ENCODE results near the gene MARCO. TPM values are rescaled to one million over a fixed set of nuclear protein-coding genes. Genes with fewer than 3 reads are reported as not detected.

MARCO gene
- polyA plus RNA-seq, 1 of the 3 experiments (the other 2 are of a cell fraction), result not detected

- no peak overlapping the region for H3K4me2 ChIP-seq
- no peaks in the 10 kb centered on the region for H4K20me1 ChIP-seq (ENCODE audit: insufficient read depth)
- H3F3A ChIP-seq (replicated peaks; ENCODE audit: insufficient read depth), result no peaks in the 10 kb centered on the region
- H3K27ac ChIP-seq (ENCODE audit: low read depth in 2 of 2, low read length in 1 of 2), result no peak overlapping the region
- TF ChIP-seq, protein P1, sequence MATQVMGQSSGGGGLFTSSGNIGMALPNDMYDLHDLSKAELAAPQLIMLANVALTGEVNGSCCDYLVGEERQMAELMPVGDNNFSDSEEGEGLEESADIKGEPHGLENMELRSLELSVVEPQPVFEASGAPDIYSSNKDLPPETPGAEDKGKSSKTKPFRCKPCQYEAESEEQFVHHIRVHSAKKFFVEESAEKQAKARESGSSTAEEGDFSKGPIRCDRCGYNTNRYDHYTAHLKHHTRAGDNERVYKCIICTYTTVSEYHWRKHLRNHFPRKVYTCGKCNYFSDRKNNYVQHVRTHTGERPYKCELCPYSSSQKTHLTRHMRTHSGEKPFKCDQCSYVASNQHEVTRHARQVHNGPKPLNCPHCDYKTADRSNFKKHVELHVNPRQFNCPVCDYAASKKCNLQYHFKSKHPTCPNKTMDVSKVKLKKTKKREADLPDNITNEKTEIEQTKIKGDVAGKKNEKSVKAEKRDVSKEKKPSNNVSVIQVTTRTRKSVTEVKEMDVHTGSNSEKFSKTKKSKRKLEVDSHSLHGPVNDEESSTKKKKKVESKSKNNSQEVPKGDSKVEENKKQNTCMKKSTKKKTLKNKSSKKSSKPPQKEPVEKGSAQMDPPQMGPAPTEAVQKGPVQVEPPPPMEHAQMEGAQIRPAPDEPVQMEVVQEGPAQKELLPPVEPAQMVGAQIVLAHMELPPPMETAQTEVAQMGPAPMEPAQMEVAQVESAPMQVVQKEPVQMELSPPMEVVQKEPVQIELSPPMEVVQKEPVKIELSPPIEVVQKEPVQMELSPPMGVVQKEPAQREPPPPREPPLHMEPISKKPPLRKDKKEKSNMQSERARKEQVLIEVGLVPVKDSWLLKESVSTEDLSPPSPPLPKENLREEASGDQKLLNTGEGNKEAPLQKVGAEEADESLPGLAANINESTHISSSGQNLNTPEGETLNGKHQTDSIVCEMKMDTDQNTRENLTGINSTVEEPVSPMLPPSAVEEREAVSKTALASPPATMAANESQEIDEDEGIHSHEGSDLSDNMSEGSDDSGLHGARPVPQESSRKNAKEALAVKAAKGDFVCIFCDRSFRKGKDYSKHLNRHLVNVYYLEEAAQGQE (IDR thresholded peaks at IDR 0.05; ENCODE audit: low read depth, low read length), result no peak
- TF ChIP-seq MEF2A (IDR thresholded peaks at IDR 0.05; ENCODE audit: borderline replicate concordance, low read depth), result no peak
- TF ChIP-seq, protein P2, sequence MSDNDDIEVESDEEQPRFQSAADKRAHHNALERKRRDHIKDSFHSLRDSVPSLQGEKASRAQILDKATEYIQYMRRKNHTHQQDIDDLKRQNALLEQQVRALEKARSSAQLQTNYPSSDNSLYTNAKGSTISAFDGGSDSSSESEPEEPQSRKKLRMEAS (IDR thresholded peaks at IDR 0.05; ENCODE audit: low read depth), result no peak
- no peak for TF ChIP-seq EZH2phosphoT487 (IDR thresholded peaks at IDR 0.05; ENCODE audit: borderline replicate concordance, low read depth)
- no peak for TF ChIP-seq MXI1 (IDR thresholded peaks at IDR 0.05; ENCODE audit: low read depth, low read length)
- no peak for TF ChIP-seq RCOR1 (IDR thresholded peaks at IDR 0.05; ENCODE audit: low read length)
- no peak for TF ChIP-seq SIN3A (IDR thresholded peaks at IDR 0.05; ENCODE audit: borderline replicate concordance, low read depth, low read length)
- TF ChIP-seq POLR2AphosphoS5 (IDR thresholded peaks at IDR 0.05; ENCODE audit: low read depth, low read length), result no peak
- no peak for TF ChIP-seq FOSL2 (IDR thresholded peaks at IDR 0.05; ENCODE audit: borderline replicate concordance, low read depth)
- no peak for TF ChIP-seq GABPA (IDR thresholded peaks at IDR 0.05; ENCODE audit: low read depth)
- no peak for TF ChIP-seq EP300 (IDR thresholded peaks at IDR 0.05; ENCODE audit: borderline replicate concordance in 1 of 2, low read depth in 1 of 2, low read length in 1 of 2)
- no peak for TF ChIP-seq GATA2 (CRISPR knock-in tag; IDR thresholded peaks at IDR 0.05)
- no peak for TF ChIP-seq RFX5 (IDR thresholded peaks at IDR 0.05; ENCODE audit: low read length)
- TF ChIP-seq FOXJ3 (CRISPR knock-in tag; IDR thresholded peaks at IDR 0.05), result no peak
- TF ChIP-seq, protein P3, sequence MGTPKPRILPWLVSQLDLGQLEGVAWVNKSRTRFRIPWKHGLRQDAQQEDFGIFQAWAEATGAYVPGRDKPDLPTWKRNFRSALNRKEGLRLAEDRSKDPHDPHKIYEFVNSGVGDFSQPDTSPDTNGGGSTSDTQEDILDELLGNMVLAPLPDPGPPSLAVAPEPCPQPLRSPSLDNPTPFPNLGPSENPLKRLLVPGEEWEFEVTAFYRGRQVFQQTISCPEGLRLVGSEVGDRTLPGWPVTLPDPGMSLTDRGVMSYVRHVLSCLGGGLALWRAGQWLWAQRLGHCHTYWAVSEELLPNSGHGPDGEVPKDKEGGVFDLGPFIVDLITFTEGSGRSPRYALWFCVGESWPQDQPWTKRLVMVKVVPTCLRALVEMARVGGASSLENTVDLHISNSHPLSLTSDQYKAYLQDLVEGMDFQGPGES (IDR thresholded peaks at IDR 0.05; ENCODE audit: low read depth, low read length), result no peak
- no peak for TF ChIP-seq ZBTB33 (IDR thresholded peaks at IDR 0.05; ENCODE audit: borderline replicate concordance, low read depth)
- TF ChIP-seq, protein P4, sequence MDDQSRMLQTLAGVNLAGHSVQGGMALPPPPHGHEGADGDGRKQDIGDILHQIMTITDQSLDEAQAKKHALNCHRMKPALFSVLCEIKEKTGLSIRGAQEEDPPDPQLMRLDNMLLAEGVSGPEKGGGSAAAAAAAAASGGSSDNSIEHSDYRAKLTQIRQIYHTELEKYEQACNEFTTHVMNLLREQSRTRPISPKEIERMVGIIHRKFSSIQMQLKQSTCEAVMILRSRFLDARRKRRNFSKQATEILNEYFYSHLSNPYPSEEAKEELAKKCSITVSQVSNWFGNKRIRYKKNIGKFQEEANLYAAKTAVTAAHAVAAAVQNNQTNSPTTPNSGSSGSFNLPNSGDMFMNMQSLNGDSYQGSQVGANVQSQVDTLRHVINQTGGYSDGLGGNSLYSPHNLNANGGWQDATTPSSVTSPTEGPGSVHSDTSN (IDR thresholded peaks at IDR 0.05), result no peak
- no peak for TF ChIP-seq SMC3 (IDR thresholded peaks at IDR 0.05; ENCODE audit: low read depth, low read length)
- TF ChIP-seq ELF1 (IDR thresholded peaks at IDR 0.05), result no peak
- no peaks in the 10 kb centered on the region for H3K9me3 ChIP-seq
- H3K79me2 ChIP-seq (ENCODE audit: insufficient read depth), result no peaks in the 10 kb centered on the region
- POLR2A ChIA-PET, result no interaction called here
- no peak for DNase-seq
- H3K9me2 ChIP-seq, result no peaks in the 10 kb centered on the region
- H3K36me3 ChIP-seq (replicated peaks in 1 of 2; ENCODE audit: control insufficient read depth in 1 of 2, insufficient read depth in 2 of 2, low read length in 1 of 2), result no peaks in the 10 kb centered on the region
- H3K27me3 ChIP-seq (ENCODE audit: insufficient read depth), result no peaks in the 10 kb centered on the region; the same call in 1 of the 2 replicates
- 19% methylated on average over 12 of the region's 16 CpGs for WGBS (ENCODE audit: low lambda C conversion rate)
- H2AFZ ChIP-seq (ENCODE audit: low read depth), result no peak overlapping the region
- H3K4me3 ChIP-seq (ENCODE audit: low read depth in 2 of 2, low read length in 1 of 2), result no peak overlapping the region
- H3K4me1 ChIP-seq (ENCODE audit: control insufficient read depth in 1 of 2, insufficient read depth in 2 of 2, low read depth in 1 of 2, low read length in 1 of 2), result no peaks in the 10 kb centered on the region
- no peak overlapping the region for H3K9ac ChIP-seq
- CTCF ChIA-PET, result no interaction called here
These were observed 27.9 kb downstream of the MARCO start for GRCh38 chr2:118969734-118970395.

Measured in SK-N-SH (cell line).